Suprapubic skin (tissue), 4 donors: ENCODE data around the gene SLC28A1. TPM values are rescaled to one million over a fixed set of nuclear protein-coding genes. Genes with fewer than 3 reads are reported as not detected.
A peak's percentile ranks its signal among the peaks of the same experiment; 100 is the strongest.

Experiments
- DNase-seq, 2 donors: peaks; one replicate each; pipeline ENCODE4 v3.0.0-alpha.2; 2019; ENCODE audit warnings: low spot score in 2 of 2
- H3K27ac ChIP-seq: fragments of 200-600 bp; sonication (generic); one replicate; pipeline ENCODE4 v1.5.1; 2019
- H3K27me3 ChIP-seq: fragments of 200-600 bp; sonication (generic); one replicate; pipeline ENCODE4 v1.5.1; 2019
- H3K36me3 ChIP-seq: fragments of 200-600 bp; sonication (generic); one replicate; pipeline ENCODE4 v1.5.1; 2019
- H3K4me1 ChIP-seq: fragments of 200-600 bp; sonication (generic); one replicate; pipeline ENCODE4 v1.5.1; 2019
- H3K4me3 ChIP-seq: fragments of 200-600 bp; sonication (generic); one replicate; pipeline ENCODE4 v1.5.1; 2019; ENCODE audit warnings: mild to moderate bottlenecking
- H3K9me3 ChIP-seq: fragments of 200-600 bp; sonication (generic); one replicate; pipeline ENCODE4 v1.5.1; 2019
- EP300 ChIP-seq: sonication (generic); formaldehyde crosslinking; IDR thresholded peaks from one replicate; pipeline ENCODE4 v1.6.1; 2017; ENCODE audit warnings: antibody characterized with exemption
- POLR2A ChIP-seq, 2 donors: fragments of 450-650 bp; IDR thresholded peaks; one replicate each; pipeline ENCODE4 v1.6.1; 2017; ENCODE audit warnings: antibody characterized with exemption in 2 of 2, mild to moderate bottlenecking in 2 of 2, moderate library complexity in 2 of 2
- POLR2AphosphoS5 ChIP-seq, 3 donors: sonication (generic); formaldehyde crosslinking; IDR thresholded peaks; one replicate each; pipeline ENCODE4 v1.6.1; 2017; ENCODE audit warnings: antibody characterized with exemption in 3 of 3
- WGBS: methylation state at CpG from one replicate; pipeline ENCODE4 v1.1.5; 2018; 5-methylcytosine and 5-hydroxymethylcytosine counted together
- total RNA-seq, 4 donors: library from RNA; depleted of rRNA; stranded (reverse); fragments of >200 nt; gene quantifications; one replicate each; pipeline ENCODE4 v1.1.0, GENCODE V29; 2016
- TF ChIP-seq, protein P1 (sequence below), 2 donors: fragments of 200-600 bp in 1 of 2; fragments of 450-650 bp in 1 of 2; sonication (generic) in 1 of 2; IDR thresholded peaks; one replicate each; pipeline ENCODE4 v1.5.1; 2016 to 2019; ENCODE audit warnings: antibody characterized with exemption in 2 of 2, mild to moderate bottlenecking in 1 of 2, moderate library complexity in 1 of 2

The SLC28A1 gene
- total RNA-seq, 4 donors from 2014 or later = not detected

DNA sequence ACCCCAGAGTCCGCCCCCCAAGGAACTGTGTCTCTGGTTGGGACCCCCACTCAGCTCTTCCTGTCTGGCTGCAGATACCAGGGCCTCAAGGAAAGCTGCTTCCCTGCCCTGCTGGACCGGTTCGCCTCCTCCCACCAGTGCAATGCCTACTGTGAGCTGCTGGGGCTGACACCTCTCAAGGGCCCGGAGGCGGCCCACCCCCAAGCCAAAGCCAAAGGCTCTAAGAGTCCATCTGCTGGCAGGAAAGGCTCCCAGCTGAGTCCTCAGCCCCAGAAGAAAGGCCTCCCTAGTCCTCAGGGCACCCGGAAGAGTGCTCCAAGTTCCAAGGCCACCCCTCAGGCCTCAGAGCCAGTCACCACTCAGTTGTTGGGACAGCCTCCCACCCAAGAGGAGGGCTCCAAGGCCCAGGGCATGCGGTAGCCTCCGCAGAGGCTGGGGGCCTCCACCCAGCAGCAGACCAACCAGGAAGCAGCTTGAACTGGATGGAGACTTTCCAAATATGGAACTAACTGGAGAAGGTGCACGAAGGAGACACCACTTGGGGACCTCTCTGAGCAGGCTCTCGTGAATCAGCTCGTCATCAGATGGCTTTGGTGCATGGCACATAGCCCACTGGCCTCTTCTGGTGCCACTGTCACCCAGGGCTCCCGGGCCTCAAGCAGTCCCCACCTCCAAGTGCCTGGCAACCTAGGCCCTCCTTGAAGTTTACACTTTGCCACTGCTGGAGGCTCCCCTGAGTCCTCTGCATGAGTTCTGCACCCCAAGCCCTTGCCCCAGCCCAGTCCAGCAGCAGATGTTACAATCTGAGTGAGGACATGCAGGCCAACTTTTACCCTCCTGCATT lies 16.2 kb upstream of the SLC28A1 start:
- no peak for DNase-seq
- TF ChIP-seq POLR2AphosphoS5 (IDR thresholded peaks at IDR 0.05) = no peak
- 90% methylated on average over 6 of the region's 12 CpGs for WGBS

GRCh38 chr15:84869510-84869909 lies 15.0 kb upstream of the SLC28A1 start:
- WGBS = 100% methylated on average over 2 of the region's 3 CpGs
- Histone ChIP-seq H3K9me3 (no peaks in the 10 kb centered on the region), H3K36me3 (no peaks in the 10 kb centered on the region), H3K4me3 (no peak overlapping the region), H3K27me3 (no peaks in the 10 kb centered on the region), H3K27ac (no peak overlapping the region), H3K4me1 (no peaks in the 10 kb centered on the region)
- TF ChIP-seq, protein P1, sequence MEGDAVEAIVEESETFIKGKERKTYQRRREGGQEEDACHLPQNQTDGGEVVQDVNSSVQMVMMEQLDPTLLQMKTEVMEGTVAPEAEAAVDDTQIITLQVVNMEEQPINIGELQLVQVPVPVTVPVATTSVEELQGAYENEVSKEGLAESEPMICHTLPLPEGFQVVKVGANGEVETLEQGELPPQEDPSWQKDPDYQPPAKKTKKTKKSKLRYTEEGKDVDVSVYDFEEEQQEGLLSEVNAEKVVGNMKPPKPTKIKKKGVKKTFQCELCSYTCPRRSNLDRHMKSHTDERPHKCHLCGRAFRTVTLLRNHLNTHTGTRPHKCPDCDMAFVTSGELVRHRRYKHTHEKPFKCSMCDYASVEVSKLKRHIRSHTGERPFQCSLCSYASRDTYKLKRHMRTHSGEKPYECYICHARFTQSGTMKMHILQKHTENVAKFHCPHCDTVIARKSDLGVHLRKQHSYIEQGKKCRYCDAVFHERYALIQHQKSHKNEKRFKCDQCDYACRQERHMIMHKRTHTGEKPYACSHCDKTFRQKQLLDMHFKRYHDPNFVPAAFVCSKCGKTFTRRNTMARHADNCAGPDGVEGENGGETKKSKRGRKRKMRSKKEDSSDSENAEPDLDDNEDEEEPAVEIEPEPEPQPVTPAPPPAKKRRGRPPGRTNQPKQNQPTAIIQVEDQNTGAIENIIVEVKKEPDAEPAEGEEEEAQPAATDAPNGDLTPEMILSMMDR (IDR thresholded peaks at IDR 0.05) = no peak
- no peak for TF ChIP-seq POLR2A (IDR thresholded peaks at IDR 0.05)
- TF ChIP-seq POLR2AphosphoS5 (IDR thresholded peaks at IDR 0.05) = no peak
- no peak for TF ChIP-seq EP300
- DNase-seq = no peak

More for the DNA sequence above, 16.2 kb upstream of the SLC28A1 start:
- H3K36me3 ChIP-seq = no peaks in the 10 kb centered on the region
- no peaks in the 10 kb centered on the region for H3K9me3 ChIP-seq
- H3K27me3 ChIP-seq = no peaks in the 10 kb centered on the region
- H3K4me3 ChIP-seq = no peak overlapping the region
- H3K27ac ChIP-seq = no peak overlapping the region
- no peaks in the 10 kb centered on the region for H3K4me1 ChIP-seq

GRCh38 chr15:84871428-84871985 lies 13.0 kb upstream of the SLC28A1 start:
- peak in 1 of 2 donors; percentile 41 for DNase-seq
- no peaks in the 10 kb centered on the region for H3K4me1 ChIP-seq
- H3K9me3 ChIP-seq = no peaks in the 10 kb centered on the region
- H3K27ac ChIP-seq = no peak overlapping the region
- no peak overlapping the region for H3K4me3 ChIP-seq
- WGBS = 95% methylated on average over 9 of the region's 9 CpGs
- no peaks in the 10 kb centered on the region for H3K36me3 ChIP-seq
- TF ChIP-seq, protein P1 (IDR thresholded peaks at IDR 0.05) = no peak
- TF ChIP-seq POLR2A (IDR thresholded peaks at IDR 0.05) = no peak
- TF ChIP-seq POLR2AphosphoS5 (IDR thresholded peaks at IDR 0.05) = no peak
- no peak for TF ChIP-seq EP300
- H3K27me3 ChIP-seq = no peaks in the 10 kb centered on the region

DNA sequence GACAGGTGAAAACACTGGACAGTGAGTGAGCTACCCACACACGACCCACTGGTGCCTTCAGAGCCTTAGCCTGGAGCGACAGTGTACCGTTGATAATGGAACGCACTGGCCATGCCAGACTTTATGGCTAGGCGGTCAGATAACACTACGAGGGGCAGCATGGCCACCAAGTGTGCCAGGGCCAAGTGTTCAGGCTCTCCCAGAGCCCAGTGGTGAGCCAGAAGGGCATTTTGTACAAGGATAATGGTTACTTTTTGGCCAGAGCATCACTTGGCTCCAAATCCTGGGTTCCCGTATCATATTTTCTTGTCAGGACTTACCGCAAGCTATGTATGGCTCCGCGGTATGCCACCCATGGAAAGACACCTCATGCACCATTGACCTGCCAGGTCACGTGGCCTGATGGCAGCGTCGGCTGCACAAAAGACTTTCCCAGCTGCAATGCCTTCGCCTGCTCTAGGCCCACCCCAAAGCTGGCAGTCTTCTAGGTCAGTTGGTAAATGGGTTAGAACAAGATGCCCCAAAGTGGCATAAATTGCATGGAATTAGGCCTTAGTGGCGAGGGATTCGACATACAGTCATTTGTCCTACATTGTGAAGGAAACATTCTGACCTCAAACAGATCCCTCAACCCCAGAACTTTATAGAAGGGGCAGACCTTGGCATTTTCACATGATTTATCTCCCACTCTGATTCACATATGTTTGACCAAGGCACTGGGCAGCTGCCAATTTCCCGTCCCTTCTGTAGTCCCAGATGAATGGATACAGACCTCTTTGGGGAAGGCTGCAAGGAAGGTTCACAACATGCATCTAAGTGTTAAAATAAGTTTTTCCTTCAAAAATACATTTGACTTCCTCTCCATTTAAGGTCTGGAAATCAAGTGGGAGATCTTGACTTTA lies 12.2 kb upstream of the SLC28A1 start:
- TF ChIP-seq, protein P1 (IDR thresholded peaks at IDR 0.05) = no peak
- no peak for TF ChIP-seq EP300
- no peak for TF ChIP-seq POLR2A (IDR thresholded peaks at IDR 0.05)
- no peak for TF ChIP-seq POLR2AphosphoS5 (IDR thresholded peaks at IDR 0.05)
- WGBS = 89% methylated on average over 15 of the region's 17 CpGs
- no peak overlapping the region for H3K27ac ChIP-seq
- H3K4me1 ChIP-seq = no peaks in the 10 kb centered on the region
- DNase-seq = peak in 1 of 2 donors; percentile 54
- no peaks in the 10 kb centered on the region for H3K27me3 ChIP-seq
- no peaks in the 10 kb centered on the region for H3K36me3 ChIP-seq
- no peaks in the 10 kb centered on the region for H3K9me3 ChIP-seq
- no peak overlapping the region for H3K4me3 ChIP-seq

- H3K27me3 ChIP-seq = no peaks in the 10 kb centered on the region
- no peaks in the 10 kb centered on the region for H3K36me3 ChIP-seq
- H3K4me3 ChIP-seq = no peak overlapping the region
- H3K4me1 ChIP-seq = no peaks in the 10 kb centered on the region
- H3K27ac ChIP-seq = no peak overlapping the region
- no peak for DNase-seq
- WGBS = 59% methylated on average over 7 of the region's 7 CpGs
- TF ChIP-seq POLR2A (IDR thresholded peaks at IDR 0.05) (no peak), POLR2AphosphoS5 (IDR thresholded peaks at IDR 0.05) (no peak), EP300 (no peak)
- TF ChIP-seq, protein P1 (IDR thresholded peaks at IDR 0.05) = no peak
- no peaks in the 10 kb centered on the region for H3K9me3 ChIP-seq
Observed at GRCh38 chr15:84873997-84874396, 10.5 kb upstream of the SLC28A1 start.
